ENCODE data around the gene VSIG10L2.

Gene VSIG10L2

GRCh38 chr11:125930076-125930450 lies 15.8 kb upstream of the VSIG10L2 start:
- DNase-seq, result no peak

DNA sequence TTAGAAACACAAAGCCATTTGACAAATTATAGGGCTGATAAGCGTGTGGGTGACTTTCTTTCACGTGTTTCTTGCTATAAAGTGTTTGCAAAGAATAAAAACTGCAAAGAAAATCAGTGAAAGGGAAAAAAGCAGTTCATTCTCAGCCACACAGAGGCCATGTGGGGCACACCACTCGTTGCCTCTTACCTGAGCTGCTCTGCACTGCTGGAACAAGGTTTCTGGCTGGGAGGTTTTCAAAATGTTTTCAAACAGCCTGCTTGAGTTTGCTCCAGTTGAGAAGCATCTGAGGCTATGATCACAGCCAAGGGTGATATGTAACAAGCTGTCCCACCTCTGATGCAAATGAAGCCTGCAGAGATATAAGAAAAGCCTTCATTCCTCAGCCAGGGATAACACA lies 14.7 kb upstream of the VSIG10L2 start:
- no peak for DNase-seq

DNA sequence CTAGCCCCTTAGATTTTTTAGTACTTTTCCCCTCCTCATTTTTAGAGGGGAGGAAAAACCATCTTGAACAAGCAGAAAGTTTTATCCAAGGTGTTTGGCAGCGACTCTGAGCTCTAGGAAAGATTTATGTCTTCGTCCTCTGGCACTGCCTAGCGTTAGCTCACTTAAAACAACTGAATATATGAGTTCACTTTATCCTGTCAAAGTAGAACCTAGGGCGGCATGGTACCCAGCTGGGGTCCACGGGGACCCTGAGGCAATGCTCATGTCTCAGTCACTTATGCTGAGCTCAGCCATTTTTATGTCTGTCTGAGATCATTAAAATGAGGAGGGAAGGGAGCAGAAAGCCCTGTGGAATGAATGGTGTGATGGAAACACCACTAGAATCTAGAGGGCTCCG lies 14.2 kb upstream of the VSIG10L2 start:
- no peak for DNase-seq

GRCh38 chr11:125932301-125932700 lies 13.5 kb upstream of the VSIG10L2 start:
- no peak for DNase-seq

GRCh38 chr11:125933030-125933813 lies 12.6 kb upstream of the VSIG10L2 start:
- peak; percentile 65 for DNase-seq

- DNase-seq, result no peak
Measured at GRCh38 chr11:125934473-125934872, 11.4 kb upstream of the VSIG10L2 start.

DNA sequence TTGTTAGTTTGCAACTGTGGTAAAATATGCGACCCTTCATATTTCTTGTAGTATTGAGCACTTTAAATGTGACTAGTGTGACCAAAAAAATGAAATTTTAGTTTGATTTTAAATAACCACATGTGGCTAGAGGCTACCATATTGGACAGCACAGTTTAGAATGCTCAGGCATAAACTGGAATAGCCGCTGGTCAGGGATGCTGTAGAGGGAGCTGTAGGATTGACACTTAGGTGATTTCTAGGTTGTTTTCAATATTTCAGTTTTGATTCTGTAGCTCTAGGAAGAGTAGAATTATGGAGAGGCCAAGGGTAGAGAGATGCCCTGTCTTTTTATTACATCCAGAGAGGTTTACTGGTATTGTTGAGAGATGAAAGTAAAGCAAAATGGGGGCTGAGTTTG lies 10.8 kb upstream of the VSIG10L2 start:
- no peak for DNase-seq

DNA sequence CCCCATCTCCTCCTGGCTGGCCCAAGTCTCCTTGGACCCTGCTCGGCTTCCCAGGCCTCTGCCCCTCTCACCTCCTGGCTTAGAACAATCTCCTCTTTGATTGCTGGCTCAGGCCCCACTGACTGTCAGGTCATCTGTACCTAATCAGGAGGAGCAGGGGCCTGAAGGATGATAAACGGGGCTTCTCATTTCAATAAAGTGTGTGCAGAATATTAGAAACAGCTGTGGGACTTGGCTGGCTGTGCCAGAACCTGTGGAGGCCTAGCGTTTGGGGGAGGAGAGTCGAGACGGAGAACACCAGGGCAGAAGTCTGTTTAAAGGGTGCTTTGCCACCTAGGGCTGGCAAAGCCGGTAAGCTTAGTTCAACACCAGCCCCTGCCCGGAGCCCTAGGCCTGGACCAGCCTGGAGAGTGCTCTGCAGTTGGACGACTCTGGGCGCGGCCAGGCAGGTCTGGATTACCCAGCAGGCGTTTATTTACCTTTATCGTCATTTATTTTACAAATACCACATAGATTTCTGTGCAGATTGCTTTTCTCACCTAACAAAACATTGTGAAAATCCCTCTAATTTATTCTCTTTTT lies 10.1 kb upstream of the VSIG10L2 start:
- no peak for DNase-seq

GRCh38 chr11:125938418-125938817 lies 7.4 kb upstream of the VSIG10L2 start:
- no peak for DNase-seq

GRCh38 chr11:125939081-125939521 lies 6.7 kb upstream of the VSIG10L2 start:
- no peak for DNase-seq

GRCh38 chr11:125940145-125940544 lies 5.7 kb upstream of the VSIG10L2 start:
- no peak for DNase-seq

DNA sequence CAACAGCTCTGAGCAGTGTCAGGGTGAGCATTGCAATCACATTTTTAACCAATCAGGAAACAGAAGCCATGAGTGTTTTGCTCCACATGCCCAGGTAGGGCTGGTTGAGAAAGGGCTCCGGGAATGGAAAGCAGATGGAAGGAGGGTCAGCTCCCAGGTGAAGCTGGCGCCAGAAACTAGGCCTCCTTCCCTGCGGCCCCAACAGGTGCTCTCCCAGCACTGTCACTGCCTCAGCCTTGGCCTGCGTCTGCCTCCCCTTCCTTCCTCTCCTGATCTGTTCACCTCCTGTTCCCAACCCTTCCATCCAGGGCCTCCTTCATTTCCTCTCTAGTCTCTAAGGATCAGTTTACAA lies 4.6 kb upstream of the VSIG10L2 start:
- no peak for DNase-seq

GRCh38 chr11:125941619-125942611 lies 3.9 kb upstream of the VSIG10L2 start:
- peak; percentile 69 for DNase-seq

DNA sequence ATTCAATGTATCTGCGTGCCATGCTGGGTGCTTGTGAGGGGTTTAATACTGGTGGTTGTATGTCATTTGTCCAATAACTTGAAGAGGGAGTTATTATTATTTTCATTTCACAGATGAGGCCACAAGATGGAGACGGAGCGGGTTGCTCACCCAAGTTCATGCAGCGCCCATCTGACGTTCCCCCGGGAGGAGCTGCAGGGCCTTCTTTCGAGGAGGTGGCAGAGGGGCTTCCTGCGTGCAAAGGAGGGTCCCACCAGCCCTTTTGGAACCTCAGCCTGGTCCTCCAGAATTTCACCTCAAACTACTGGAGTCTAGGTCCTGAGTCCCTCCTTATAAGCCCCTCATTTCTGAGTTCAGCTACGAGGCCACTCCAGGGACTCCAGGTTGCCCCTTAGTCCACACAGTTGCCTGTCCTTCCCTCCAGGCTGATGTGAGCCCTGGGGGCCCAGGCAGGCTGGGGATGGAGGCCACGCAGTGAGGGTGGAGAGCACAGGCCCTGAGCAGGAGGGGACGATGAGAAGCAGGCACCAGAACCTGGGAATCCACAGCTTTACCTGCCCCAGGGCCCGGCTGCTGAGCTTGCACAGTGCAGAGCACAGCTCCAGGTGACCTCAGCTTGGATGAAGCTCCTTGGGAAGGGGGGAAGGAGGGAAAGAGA lies 2.9 kb upstream of the VSIG10L2 start:
- DNase-seq, result no peak

DNA sequence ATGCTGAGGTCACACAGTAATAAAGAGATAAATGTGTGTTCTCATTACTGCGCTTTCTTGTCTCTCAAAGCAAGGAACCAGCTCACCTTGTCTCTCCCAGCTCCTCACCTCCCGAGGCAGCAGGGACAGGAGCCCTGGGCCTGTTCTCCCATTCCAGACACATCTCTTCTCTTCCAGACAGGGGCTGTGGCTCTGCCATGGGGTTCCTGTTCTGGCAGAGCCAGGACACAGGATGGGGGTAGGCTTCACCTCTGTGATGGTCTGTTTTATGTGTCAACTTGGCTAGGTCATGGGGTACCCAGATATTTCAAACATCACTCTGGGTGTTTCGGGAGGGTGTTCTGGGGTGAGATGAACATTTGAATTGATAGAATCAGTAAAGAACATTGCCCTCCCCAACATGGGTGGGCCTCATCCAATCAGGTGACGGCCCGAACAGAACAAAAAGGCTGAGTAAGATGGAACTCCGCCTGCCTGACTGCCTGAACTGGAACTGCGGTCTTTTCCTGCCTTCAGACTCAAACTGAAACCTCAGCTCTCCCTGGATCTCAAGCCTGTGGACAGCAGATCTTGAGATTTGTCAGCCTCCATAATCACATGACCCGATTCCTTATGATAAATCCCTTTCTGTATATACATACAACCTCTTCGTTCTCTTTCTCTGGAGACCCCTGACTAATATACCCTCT lies 2.0 kb upstream of the VSIG10L2 start:
- DNase-seq, result no peak

GRCh38 chr11:125944350-125945010 lies 1.4 kb upstream of the VSIG10L2 start:
- DNase-seq, result no peak

- DNase-seq, result no peak
Measured at GRCh38 chr11:125945011-125945796, 640 bp upstream of the VSIG10L2 start.

DNA sequence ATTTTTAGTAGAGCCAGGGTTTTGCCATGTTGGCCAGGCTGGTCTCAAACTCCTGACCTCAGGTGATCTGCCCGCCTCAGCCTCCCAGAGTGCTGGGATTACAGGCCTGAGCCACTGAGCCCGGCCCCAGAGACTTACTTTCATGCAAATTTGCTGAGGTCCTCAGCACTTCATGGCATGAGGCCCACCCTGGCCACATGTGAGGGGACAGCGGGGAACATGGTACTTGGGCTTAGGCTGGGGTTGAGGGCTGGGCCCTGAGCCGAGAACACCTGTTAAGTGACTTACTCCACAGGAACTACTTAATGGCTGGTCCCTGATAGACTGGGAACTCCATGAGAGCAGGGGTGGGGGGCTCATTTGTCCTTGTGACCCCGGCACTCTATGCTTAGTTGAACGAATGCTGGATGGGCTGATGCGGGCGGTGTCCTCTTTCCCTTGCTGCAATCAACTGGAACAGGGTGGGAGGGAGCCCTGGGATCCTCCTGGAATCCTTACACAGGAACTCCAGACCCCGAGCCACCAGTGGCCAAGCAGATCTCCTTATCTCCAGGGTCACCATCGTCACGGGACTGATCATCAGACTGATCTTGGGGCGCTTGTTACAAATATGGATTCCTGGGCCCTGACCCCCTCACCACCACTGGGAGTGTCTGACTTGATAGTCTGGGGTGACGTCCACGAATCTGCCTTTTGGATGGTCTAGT lies 1.0 kb downstream of the VSIG10L2 start:
- no peak for DNase-seq

- DNase-seq, result no peak
Measured at GRCh38 chr11:125947419-125948277, 1.8 kb downstream of the VSIG10L2 start.

All from activated CD8-positive, alpha-beta memory T cell treated with anti-CD3 and anti-CD28 coated beads, Interleukin-2, amount 50 U/mL, for 48 hours (primary cell).